GM21381 (cell line): ENCODE results near the gene RAPGEF4.

Experiments used
- ATAC-seq: cut with Tn5 transposase; IDR thresholded peaks from one replicate; pipeline ENCODE4 v1.9.1; 2021; ENCODE audit warnings: mild to moderate bottlenecking, moderate library complexity; ENCODE audit not compliant: unreplicated experiment

Gene RAPGEF4

GRCh38 chr2:172993931-172994717, 258.5 kb downstream of the RAPGEF4 start:
- ATAC-seq: no peak

GRCh38 chr2:172994864-172995263, 259.2 kb downstream of the RAPGEF4 start:
- ATAC-seq: no peak

- ATAC-seq: no peak
Measured at GRCh38 chr2:172995323-172996244, 259.9 kb downstream of the RAPGEF4 start.

- no peak for ATAC-seq
Measured at GRCh38 chr2:172996387-172996961, 260.8 kb downstream of the RAPGEF4 start.

- no peak for ATAC-seq
Measured at GRCh38 chr2:172997031-172997430, 261.4 kb downstream of the RAPGEF4 start.

GRCh38 chr2:172998547-172999272, 263.1 kb downstream of the RAPGEF4 start:
- no peak for ATAC-seq

GRCh38 chr2:172999641-173000386, 264.2 kb downstream of the RAPGEF4 start:
- no peak for ATAC-seq

- ATAC-seq: no peak
Measured at GRCh38 chr2:173001664-173002604, 266.3 kb downstream of the RAPGEF4 start.

- ATAC-seq: no peak
Measured at GRCh38 chr2:173002751-173003541, 267.3 kb downstream of the RAPGEF4 start.

- no peak for ATAC-seq
Measured at GRCh38 chr2:173008786-173009185, 273.1 kb downstream of the RAPGEF4 start.

- no peak for ATAC-seq
Measured at GRCh38 chr2:173010233-173010632, 274.6 kb downstream of the RAPGEF4 start.

- no peak for ATAC-seq
Measured at GRCh38 chr2:173016451-173016850, 280.8 kb downstream of the RAPGEF4 start.

- ATAC-seq: no peak
Measured at GRCh38 chr2:173017646-173018420, 282.2 kb downstream of the RAPGEF4 start.

GRCh38 chr2:173019755-173020154, 284.1 kb downstream of the RAPGEF4 start:
- no peak for ATAC-seq

- no peak for ATAC-seq
Measured at GRCh38 chr2:173021939-173022371, 286.3 kb downstream of the RAPGEF4 start.

GRCh38 chr2:173023718-173024117, 288.1 kb downstream of the RAPGEF4 start:
- no peak for ATAC-seq

- ATAC-seq: no peak
Measured at GRCh38 chr2:173026479-173026878, 290.8 kb downstream of the RAPGEF4 start.
